WTC11 (cell line): ENCODE results near the gene CLHC1. TPM values are rescaled to one million over a fixed set of nuclear protein-coding genes. Genes with fewer than 3 reads are reported as not detected.

Source experiments
- ATAC-seq: fragments of 200-7000 bp; cut with Tn5 transposase; 2 replicates; pipeline ENCODE4 v1.10.0; 2021; ENCODE audit warnings: mild to moderate bottlenecking, moderate library complexity
- CTCF ChIA-PET: fragments of 300-600 bp; sonication (Branson Sonifier 250); formaldehyde crosslinking; loops from one replicate; lab custom pipeline; 2021; ENCODE audit warnings: antibody characterized with exemption; lab: Charles Lee
- POLR2A ChIA-PET: fragments of 350-600 bp; sonication (Branson Sonifier 250); formaldehyde crosslinking; loops from one replicate; lab custom pipeline; 2021; ENCODE audit warnings: antibody characterized with exemption; lab: Charles Lee
- DNase-seq: peaks from one replicate; pipeline ENCODE4 v3.0.0; 2021; ENCODE audit warnings: low spot score
- H3K27ac Mint-ChIP-seq: 2 replicates; pipeline ENCODE4 v1.8.0; 2021; ENCODE audit warnings: mixed read lengths
- H3K27me3 Mint-ChIP-seq: 2 replicates; pipeline ENCODE4 v1.8.0; 2021; ENCODE audit warnings: low read depth, mild to moderate bottlenecking, moderate library complexity, mixed read lengths
- H3K36me3 Mint-ChIP-seq: 2 replicates; pipeline ENCODE4 v1.8.0; 2021; ENCODE audit warnings: mixed read lengths
- H3K4me1 Mint-ChIP-seq: 2 replicates; pipeline ENCODE4 v1.8.0; 2022; ENCODE audit warnings: mixed read lengths
- H3K4me3 Mint-ChIP-seq: 2 replicates; pipeline ENCODE4 v1.8.0; 2021; ENCODE audit warnings: mild to moderate bottlenecking, moderate library complexity, mixed read lengths
- H3K9me3 Mint-ChIP-seq: 2 replicates; pipeline ENCODE4 v1.8.0; 2021; ENCODE audit warnings: mixed read lengths
- AFF4 ChIP-seq: sonication (generic); formaldehyde crosslinking; IDR thresholded peaks from 2 replicates; pipeline ENCODE4 v1.8.1; 2023; ENCODE audit warnings: mild to moderate bottlenecking, missing genetic modification reagents, borderline replicate concordance
- ATF6 ChIP-seq: sonication (generic); formaldehyde crosslinking; IDR thresholded peaks from 2 replicates; pipeline ENCODE4 v1.8.1; 2023; ENCODE audit warnings: mild to moderate bottlenecking, missing genetic modification reagents
- CTCF ChIP-seq: fragments of 200-600 bp; IDR thresholded peaks from 2 replicates; pipeline ENCODE4 v1.8.0; 2022; ENCODE audit warnings: antibody characterized with exemption
- FOXJ3 ChIP-seq: sonication (generic); formaldehyde crosslinking; IDR thresholded peaks from 2 replicates; pipeline ENCODE4 v1.9.0; 2021; ENCODE audit warnings: missing genetic modification reagents, mild to moderate bottlenecking, borderline replicate concordance
- FOXP1 ChIP-seq: sonication (generic); formaldehyde crosslinking; IDR thresholded peaks from 2 replicates; pipeline ENCODE4 v1.8.0; 2022; ENCODE audit warnings: missing genetic modification reagents, mild to moderate bottlenecking, moderate library complexity, borderline replicate concordance
- FOXP4 ChIP-seq: sonication (generic); formaldehyde crosslinking; IDR thresholded peaks from 2 replicates; pipeline ENCODE4 v1.8.0; 2022; ENCODE audit warnings: mild to moderate bottlenecking, missing genetic modification reagents
- GRHL2 ChIP-seq: fragments of 250-450 bp; sonication (Bioruptor Pico); IDR thresholded peaks from 2 replicates; pipeline ENCODE4 v1.8.0; 2022; ENCODE audit warnings: mild to moderate bottlenecking, moderate library complexity; ENCODE audit not compliant: insufficient replicate concordance, severe bottlenecking
- IRF2 ChIP-seq: sonication (generic); formaldehyde crosslinking; IDR thresholded peaks from 2 replicates; pipeline ENCODE4 v1.8.0; 2022; ENCODE audit warnings: low read depth, missing genetic modification reagents, borderline replicate concordance
- KAT7 ChIP-seq: sonication (generic); formaldehyde crosslinking; IDR thresholded peaks from 2 replicates; pipeline ENCODE4 v1.8.1; 2023; ENCODE audit warnings: missing genetic modification reagents, mild to moderate bottlenecking, borderline replicate concordance
- NR3C1 ChIP-seq: sonication (generic); formaldehyde crosslinking; conservative IDR thresholded peaks from 2 replicates; pipeline ENCODE4 v1.8.1; 2023; ENCODE audit warnings: low read depth, mild to moderate bottlenecking, missing genetic modification reagents
- RELA ChIP-seq: sonication (generic); formaldehyde crosslinking; IDR thresholded peaks from 2 replicates; pipeline ENCODE4 v1.8.1; 2022; ENCODE audit warnings: missing genetic modification reagents, mild to moderate bottlenecking, borderline replicate concordance
- USF2 ChIP-seq: sonication (generic); formaldehyde crosslinking; IDR thresholded peaks from 2 replicates; pipeline ENCODE4 v1.8.1; 2023; ENCODE audit warnings: mild to moderate bottlenecking, missing genetic modification reagents, moderate library complexity
- ZBTB21 ChIP-seq: sonication (generic); formaldehyde crosslinking; IDR thresholded peaks from 2 replicates; pipeline ENCODE4 v1.8.1; 2023; ENCODE audit warnings: mild to moderate bottlenecking, missing genetic modification reagents, borderline replicate concordance
- ZNF219 ChIP-seq: sonication (generic); formaldehyde crosslinking; IDR thresholded peaks from 2 replicates; pipeline ENCODE4 v1.8.0; 2023; ENCODE audit warnings: missing genetic modification reagents, mild to moderate bottlenecking, borderline replicate concordance
- ZNF232 ChIP-seq: sonication (generic); formaldehyde crosslinking; IDR thresholded peaks from 2 replicates; pipeline ENCODE4 v1.8.0; 2022; ENCODE audit warnings: mild to moderate bottlenecking, missing genetic modification reagents
- ZNF425 ChIP-seq: fragments of 250-450 bp; sonication (Bioruptor Pico); conservative IDR thresholded peaks from 2 replicates; pipeline ENCODE4 v1.9.0; 2021; ENCODE audit warnings: mild to moderate bottlenecking
- total RNA-seq: library from RNA; stranded (reverse); gene quantifications from 3 replicates; pipeline ENCODE4 v1.2.3, GENCODE V29; 2021

The CLHC1 gene
- total RNA-seq, 1 experiment from 2014 or later: 7.5 TPM

GRCh38 chr2:55148269-55148668, 83.8 kb downstream of the CLHC1 start:
- no peak overlapping the region for H3K27ac Mint-ChIP-seq
- TF ChIP-seq ZNF232 (CRISPR knock-in tag) (no peak), FOXP1 (CRISPR knock-in tag) (no peak), ZBTB21 (CRISPR knock-in tag) (no peak), FOXP4 (CRISPR knock-in tag) (no peak), KAT7 (CRISPR knock-in tag) (no peak), RELA (no peak), ATF6 (CRISPR knock-in tag) (no peak), AFF4 (CRISPR knock-in tag) (no peak), IRF2 (CRISPR knock-in tag) (no peak), CTCF (no peak), GRHL2 (CRISPR knock-in tag) (no peak), FOXJ3 (CRISPR knock-in tag) (no peak), USF2 (CRISPR knock-in tag) (no peak)
- TF ChIP-seq, all 79 proteins: peak for 0
- Mint-ChIP-seq H3K4me1 (no peaks in the 10 kb centered on the region), H3K27me3 (no peaks in the 10 kb centered on the region), H3K4me3 (no peak overlapping the region), H3K9me3 (peaks cover 6% of the 10 kb centered on the region; the same call in 1 of the 2 replicates), H3K36me3 (no peaks in the 10 kb centered on the region)
- POLR2A ChIA-PET: no interaction called here
- DNase-seq (no peak), ATAC-seq (no peak)
- CTCF ChIA-PET: no interaction called here

GRCh38 chr2:55147531-55147930, 84.6 kb downstream of the CLHC1 start:
- ChIA-PET CTCF (no interaction called here), POLR2A (no interaction called here)
- DNase-seq (no peak), ATAC-seq (no peak)
- Mint-ChIP-seq H3K4me1 (no peaks in the 10 kb centered on the region), H3K27me3 (no peaks in the 10 kb centered on the region), H3K36me3 (no peaks in the 10 kb centered on the region), H3K9me3 (peaks cover 6% of the 10 kb centered on the region; the same call in 1 of the 2 replicates), H3K27ac (no peak overlapping the region), H3K4me3 (no peak overlapping the region)
- TF ChIP-seq ZNF219 (CRISPR knock-in tag) (no peak), NR3C1 (no peak), ZNF425 (CRISPR knock-in tag) (no peak)
